WI38 (cell line): ENCODE data around the gene UGT1A3.
A peak's percentile ranks its signal among the peaks of the same experiment; 100 is the strongest.
"Not testable (repeated sequence)": the region's sequence is repeated elsewhere in the genome, so short reads cannot be mapped to it uniquely, and the experiment has no call there.

ENCODE experiments used
- H3K4me3 ChIP-seq: 2 replicates; pipeline ENCODE4 v1.5.1; 2011; ENCODE audit warnings: low read depth, mild to moderate bottlenecking, control low read depth, low read length
- CTCF ChIP-seq: IDR thresholded peaks from 2 replicates; pipeline ENCODE4 v1.5.1; 2012; ENCODE audit warnings: low read depth, mild to moderate bottlenecking, control low read depth, low read length

Gene UGT1A3

GRCh38 chr2:233708942-233709341 is 19.9 kb upstream of the UGT1A3 start:
- TF ChIP-seq CTCF, result no peak
- no peak overlapping the region for H3K4me3 ChIP-seq

GRCh38 chr2:233711312-233712008 is 17.4 kb upstream of the UGT1A3 start:
- peak; percentile 89 for TF ChIP-seq CTCF

DNA sequence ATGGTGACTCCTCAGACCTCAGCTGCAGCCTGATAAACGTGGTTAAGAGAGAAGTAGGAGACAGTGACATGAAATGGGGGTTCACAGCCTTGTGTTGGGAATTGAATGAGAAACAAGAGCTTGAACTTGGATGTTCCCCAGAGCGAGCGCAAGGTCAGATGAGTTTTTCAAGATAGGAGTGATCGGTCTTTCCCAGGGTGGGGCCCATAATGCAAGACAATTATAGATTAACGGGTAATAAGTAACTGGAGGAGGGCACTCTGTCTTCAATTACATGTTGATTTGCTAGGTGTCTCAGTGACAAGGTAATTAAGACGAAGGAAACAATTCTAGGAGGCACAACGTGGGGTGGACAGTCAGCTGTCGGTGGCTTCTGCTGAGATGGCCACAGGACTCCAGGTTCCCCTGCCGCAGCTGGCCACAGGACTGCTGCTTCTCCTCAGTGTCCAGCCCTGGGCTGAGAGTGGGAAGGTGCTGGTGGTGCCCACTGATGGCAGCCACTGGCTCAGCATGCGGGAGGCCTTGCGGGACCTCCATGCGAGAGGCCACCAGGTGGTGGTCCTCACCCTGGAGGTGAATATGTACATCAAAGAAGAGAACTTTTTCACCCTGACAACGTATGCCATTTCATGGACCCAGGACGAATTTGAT is 16.1 kb upstream of the UGT1A3 start, which contains the start of gene UGT1A5:
TSS of gene UGT1A5 (plus strand) at position 297 of the 651 bp plus-strand sequence. CDS start at position 382, 85 bp downstream.
- TF ChIP-seq CTCF, result no peak
- no peak within 1 kb of the TSS for H3K4me3 ChIP-seq

More at GRCh38 chr2:233711312-233712008, 17.4 kb upstream of the UGT1A3 start:
- H3K4me3 ChIP-seq, result no peak overlapping the region

DNA sequence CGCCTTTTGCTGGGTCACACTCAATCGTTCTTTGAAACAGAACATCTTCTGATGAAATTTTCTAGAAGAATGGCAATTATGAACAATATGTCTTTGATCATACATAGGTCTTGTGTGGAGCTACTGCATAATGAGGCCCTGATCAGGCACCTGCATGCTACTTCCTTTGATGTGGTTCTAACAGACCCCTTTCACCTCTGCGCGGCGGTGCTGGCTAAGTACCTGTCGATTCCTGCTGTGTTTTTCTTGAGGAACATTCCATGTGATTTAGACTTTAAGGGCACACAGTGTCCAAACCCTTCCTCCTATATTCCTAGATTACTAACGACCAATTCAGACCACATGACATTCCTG is 15.6 kb upstream of the UGT1A3 start:
- no peak overlapping the region for H3K4me3 ChIP-seq
- no peak for TF ChIP-seq CTCF

DNA sequence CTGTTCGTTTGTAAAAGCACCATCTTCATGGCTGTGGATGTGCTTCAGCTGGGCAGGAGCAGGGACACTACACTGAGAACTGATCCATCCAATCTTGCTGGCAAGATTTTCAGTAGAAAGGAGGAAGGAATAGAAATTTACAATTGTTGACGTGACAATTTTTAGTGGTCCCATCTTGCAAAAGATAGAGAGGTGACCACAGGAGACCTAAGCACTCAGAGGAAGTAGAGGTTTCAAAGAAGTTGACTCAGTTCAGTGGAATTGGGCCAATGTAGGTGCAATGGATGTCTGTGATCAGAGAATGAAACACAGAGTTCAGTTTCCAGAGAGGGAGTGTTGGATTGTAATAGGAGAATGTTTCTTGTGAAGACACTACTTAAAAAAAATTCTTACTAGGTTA is 14.7 kb upstream of the UGT1A3 start:
- no peak for TF ChIP-seq CTCF
- H3K4me3 ChIP-seq, result no peak overlapping the region

DNA sequence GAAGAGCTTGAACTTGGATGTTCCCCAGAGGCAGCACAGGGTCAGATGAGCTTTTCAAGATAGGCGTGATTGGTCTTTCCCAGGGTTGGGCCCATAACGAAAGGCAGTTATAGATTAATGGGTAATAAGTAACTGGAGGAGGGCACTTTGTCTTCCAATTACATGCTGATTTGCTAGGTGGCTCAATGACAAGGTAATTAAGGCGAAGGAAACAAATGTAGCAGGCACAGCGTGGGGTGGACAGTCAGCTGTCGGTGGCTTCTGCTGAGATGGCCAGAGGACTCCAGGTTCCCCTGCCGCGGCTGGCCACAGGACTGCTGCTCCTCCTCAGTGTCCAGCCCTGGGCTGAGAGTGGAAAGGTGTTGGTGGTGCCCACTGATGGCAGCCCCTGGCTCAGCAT is 10.3 kb upstream of the UGT1A3 start, which contains the start of gene UGT1A4:
TSS of gene UGT1A4 (plus strand) at position 185 of the 400 bp plus-strand sequence. CDS start at position 270, 85 bp downstream.
- H3K4me3 ChIP-seq, result no peak within 1 kb of the TSS
- TF ChIP-seq CTCF, result no peak

DNA sequence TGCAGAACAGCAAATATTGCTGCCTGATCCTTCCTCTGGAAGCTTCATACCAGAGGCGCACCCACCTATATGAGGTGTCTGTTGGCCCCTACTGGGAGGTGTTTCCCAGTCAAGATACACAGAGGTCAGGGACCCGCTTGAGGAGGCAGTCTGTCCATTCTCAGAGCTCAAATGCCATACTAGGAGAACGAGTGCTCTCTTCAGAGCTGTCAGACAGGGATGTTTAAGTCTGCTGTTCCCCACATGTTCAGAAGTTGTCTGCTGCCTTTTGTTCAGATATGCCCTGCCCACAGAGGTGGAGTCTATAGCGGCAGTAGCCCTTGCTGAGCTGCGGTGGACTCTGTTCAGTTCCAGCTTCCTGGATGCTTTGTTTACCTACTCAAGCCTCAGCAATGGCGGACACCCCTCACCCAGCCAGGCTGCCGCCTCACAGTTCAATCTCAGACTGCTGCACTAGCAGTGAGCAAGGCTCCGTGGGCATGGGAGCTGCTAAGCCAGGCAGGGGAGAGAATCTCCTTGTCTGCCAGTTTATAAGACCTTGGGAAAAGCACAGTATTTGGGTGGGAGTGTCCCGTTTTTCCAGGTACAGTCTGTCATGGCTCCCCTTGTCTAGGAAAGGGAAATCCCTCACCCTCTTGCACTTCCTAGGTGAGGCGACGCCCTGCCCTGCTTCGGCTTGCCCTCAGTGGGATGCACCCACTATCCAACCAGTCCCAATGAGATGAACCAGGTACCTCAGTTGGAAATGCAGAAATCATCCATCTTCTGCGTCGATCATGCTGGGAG is 8.2 kb downstream of the UGT1A3 start:
- not testable (repeated sequence) for H3K4me3 ChIP-seq
